Measurements from ENCODE around the gene ITFG1. TPM values are rescaled to one million over a fixed set of nuclear protein-coding genes. Genes with fewer than 3 reads are reported as not detected.

The ITFG1 gene
- total and polyA plus RNA-seq, 2 of the 8 experiments (the other 6 are each of a cell fraction or from before 2014, with no cell fraction given) = 13.8 to 22.2 TPM

GRCh38 chr16:47236716-47237115 lies 224.1 kb downstream of the ITFG1 start:
- Histone ChIP-seq H3K27me3 (replicated peaks in 1 of 4; ENCODE audit: control insufficient read depth in 3 of 4, extremely low read depth in 1 of 4, insufficient read depth in 3 of 4, low read length in 3 of 4) (no peaks in the 10 kb centered on the region), H2BK120ac (replicated peaks; ENCODE audit: low read depth, low read length) (no peak overlapping the region)
- POLR2A ChIA-PET (ENCODE audit: partially characterized antibody) = no interaction called here
- TF ChIP-seq PHF8 (conservative IDR thresholded peaks at IDR 0.05; ENCODE audit: low read depth, low read length) (no peak), SIRT6 (IDR thresholded peaks at IDR 0.05; ENCODE audit: low read length) (no peak), ZNF274 (IDR thresholded peaks at IDR 0.05; ENCODE audit: borderline replicate concordance, extremely low read depth, low read length) (no peak), TBP (IDR thresholded peaks at IDR 0.05; ENCODE audit: low read depth, low read length) (no peak), EGR1 (IDR thresholded peaks at IDR 0.05; ENCODE audit: borderline replicate concordance, low read depth, low read length) (no peak), TAF7 (optimal IDR thresholded peaks at IDR 0.05; ENCODE audit: borderline replicate concordance, low read depth, low read length) (no peak), SIX5 (IDR thresholded peaks at IDR 0.05; ENCODE audit: low read depth, low read length) (no peak), POU5F1 (IDR thresholded peaks at IDR 0.05; ENCODE audit: low read depth, low read length) (no peak), MAX (IDR thresholded peaks at IDR 0.05) (no peak), GTF2F1 (IDR thresholded peaks at IDR 0.05; ENCODE audit: borderline replicate concordance, low read depth, low read length) (no peak), RNF2 (IDR thresholded peaks at IDR 0.05; ENCODE audit: borderline replicate concordance, low read depth, low read length, missing control alignments, poor library complexity, severe bottlenecking) (no peak), SP1 (IDR thresholded peaks at IDR 0.05; ENCODE audit: low read depth, low read length) (no peak), ASH2L (IDR thresholded peaks at IDR 0.05; ENCODE audit: low read length) (no peak)

More at GRCh38 chr16:47236716-47237115, 224.1 kb downstream of the ITFG1 start:
- Histone ChIP-seq H2BK15ac (ENCODE audit: low read length) (no peak overlapping the region), H3K79me2 (ENCODE audit: control insufficient read depth in 1 of 2, insufficient read depth in 2 of 2, low read length in 2 of 2) (no peaks in the 10 kb centered on the region), H3K36me3 (ENCODE audit: control insufficient read depth in 2 of 4, insufficient read depth in 4 of 4, low read length in 3 of 4) (no peaks in the 10 kb centered on the region), H3K4me2 (ENCODE audit: insufficient read depth in 1 of 2, low read depth in 2 of 2, low read length in 2 of 2) (no peak overlapping the region), H3K23me2 (ENCODE audit: low read depth, low read length) (no peaks in the 10 kb centered on the region), H3K18ac (ENCODE audit: extremely low read depth, low read length) (no peak overlapping the region), H3K4me1 (replicated peaks in 1 of 4; ENCODE audit: control insufficient read depth in 3 of 4, insufficient read depth in 4 of 4, low read length in 3 of 4) (peaks cover 0 to 2% (median 0%) of the 10 kb centered on the region in 4 experiments; a peak in 1 of 7 replicates), H2BK12ac (ENCODE audit: low read depth, low read length) (no peak overlapping the region), H3K56ac (replicated peaks; ENCODE audit: insufficient read length, low read depth, low read length) (no peak overlapping the region), H3K4ac (replicated peaks; ENCODE audit: insufficient read length, low read depth, low read length) (no peak overlapping the region), H2AFZ (ENCODE audit: low read length) (no peak overlapping the region), H3K79me1 (ENCODE audit: low read depth, low read length) (no peaks in the 10 kb centered on the region), H4K5ac (ENCODE audit: insufficient read length, low read depth, low read length) (no peak overlapping the region), H4K20me1 (replicated peaks in 1 of 2; ENCODE audit: control insufficient read depth in 1 of 2, insufficient read depth in 2 of 2, low read length in 2 of 2) (no peaks in the 10 kb centered on the region), H2AK5ac (ENCODE audit: low read depth, low read length) (no peak overlapping the region), H4K91ac (replicated peaks; ENCODE audit: insufficient read length, low read length) (no peak overlapping the region), H3K23ac (ENCODE audit: insufficient read length) (no peak overlapping the region), H3K27ac (ENCODE audit: low read depth, low read length) (no peak overlapping the region), H3K4me3 (ENCODE audit: extremely low read depth in 1 of 4, insufficient read depth in 2 of 4, low read depth in 3 of 4, low read length in 4 of 4) (no peak overlapping the region), H4K8ac (ENCODE audit: extremely low read depth, insufficient read depth, low read length) (no peak overlapping the region), H3K14ac (ENCODE audit: insufficient read length) (no peak overlapping the region), H3K9me3 (ENCODE audit: insufficient read depth in 2 of 2, low read depth in 1 of 2, low read length in 1 of 2) (no peaks in the 10 kb centered on the region), H2BK20ac (ENCODE audit: low read length) (no peak overlapping the region), H3K9ac (replicated peaks in 1 of 4; ENCODE audit: extremely low read depth in 1 of 4, low read depth in 3 of 4, low read length in 3 of 4) (no peak overlapping the region), H2BK5ac (ENCODE audit: low read depth, low read length) (no peak overlapping the region)
- 82% methylated on average over 6 of the region's 6 CpGs; no CpG with 5 or more reads in 1 of the 2 experiments for WGBS, 2 experiments (ENCODE audit: extremely low coverage in 1 of 2, insufficient coverage in 1 of 2, insufficient read length in 1 of 2, insufficient replicate concordance in 2 of 2, low coverage in 1 of 2, low lambda C conversion rate in 2 of 2, missing lambda C conversion rate in 1 of 2)
- FAIRE-seq (no peak), DNase-seq (ENCODE audit: low read depth in 1 of 2, low spot score in 2 of 2) (no peak)
- CTCF ChIA-PET (ENCODE audit: partially characterized antibody) = interaction anchor here (1.4 kb wide), 1 partner anchor 95 kb away, joined by 3 read pairs; no protein-coding TSS in a partner anchor

Measured in H1 (cell line).